CD4-positive, alpha-beta T cell treated with Interleukin-4 for 4 hours (primary cell): ENCODE data around the gene IRX2.

ENCODE experiments used
- DNase-seq: peaks from one replicate; pipeline ENCODE4 v3.0.0-alpha.2; 2020

Gene IRX2

GRCh38 chr5:2711446-2712425 lies 39.7 kb downstream of the IRX2 start:
- no peak for DNase-seq

- no peak for DNase-seq
Measured at GRCh38 chr5:2710910-2711309, 40.6 kb downstream of the IRX2 start.

- DNase-seq: no peak
Measured at GRCh38 chr5:2709976-2710689, 41.3 kb downstream of the IRX2 start.

- no peak for DNase-seq
Measured at GRCh38 chr5:2708751-2709150, 42.7 kb downstream of the IRX2 start.

GRCh38 chr5:2708132-2708531 lies 43.3 kb downstream of the IRX2 start:
- no peak for DNase-seq

- no peak for DNase-seq
Measured at GRCh38 chr5:2705861-2706260, 45.6 kb downstream of the IRX2 start.

GRCh38 chr5:2704806-2705645 lies 46.5 kb downstream of the IRX2 start:
- no peak for DNase-seq

GRCh38 chr5:2704111-2704510 lies 47.4 kb downstream of the IRX2 start:
- DNase-seq: no peak

GRCh38 chr5:2703615-2704014 lies 47.9 kb downstream of the IRX2 start:
- no peak for DNase-seq

GRCh38 chr5:2703041-2703440 lies 48.4 kb downstream of the IRX2 start:
- no peak for DNase-seq

GRCh38 chr5:2702096-2702879 lies 49.2 kb downstream of the IRX2 start:
- DNase-seq: no peak

- no peak for DNase-seq
Measured at GRCh38 chr5:2701592-2701991, 49.9 kb downstream of the IRX2 start.

- no peak for DNase-seq
Measured at GRCh38 chr5:2700876-2701275, 50.6 kb downstream of the IRX2 start.

- DNase-seq: no peak
Measured at GRCh38 chr5:2699686-2700085, 51.8 kb downstream of the IRX2 start.

GRCh38 chr5:2699231-2699630 lies 52.2 kb downstream of the IRX2 start:
- no peak for DNase-seq

- no peak for DNase-seq
Measured at GRCh38 chr5:2698581-2698980, 52.9 kb downstream of the IRX2 start.

GRCh38 chr5:2697446-2698200 lies 53.9 kb downstream of the IRX2 start:
- DNase-seq: no peak

- DNase-seq: no peak
Measured at GRCh38 chr5:2697041-2697440, 54.4 kb downstream of the IRX2 start.
